DMS 273 (cell line): ENCODE data around the gene FREM1.

Experiments used
- DNase-seq: peaks from one replicate; lab custom pipeline; 2025; ENCODE audit not compliant: unreplicated experiment; lab: John Stamatoyannopoulos, UW

FREM1 gene

DNA sequence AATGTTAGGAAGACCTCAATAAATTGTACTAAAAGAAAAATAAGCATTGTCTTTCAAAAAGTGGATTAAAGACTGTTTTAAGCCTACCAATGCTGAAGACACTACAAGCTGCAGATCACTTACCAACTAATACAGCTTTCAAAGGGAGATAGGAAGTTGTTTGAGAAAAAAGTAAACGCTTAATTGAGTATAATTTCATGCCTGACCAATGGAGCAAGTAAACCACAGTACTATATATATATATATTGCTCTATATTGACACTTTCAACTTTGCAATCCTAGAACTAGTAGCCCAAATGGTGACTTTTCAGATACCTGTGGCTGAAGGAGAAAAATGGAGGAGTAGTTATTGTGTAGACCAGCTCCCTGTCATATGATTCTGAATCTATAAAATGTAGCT lies 85.7 kb downstream of the FREM1 start:
- no peak for DNase-seq

DNA sequence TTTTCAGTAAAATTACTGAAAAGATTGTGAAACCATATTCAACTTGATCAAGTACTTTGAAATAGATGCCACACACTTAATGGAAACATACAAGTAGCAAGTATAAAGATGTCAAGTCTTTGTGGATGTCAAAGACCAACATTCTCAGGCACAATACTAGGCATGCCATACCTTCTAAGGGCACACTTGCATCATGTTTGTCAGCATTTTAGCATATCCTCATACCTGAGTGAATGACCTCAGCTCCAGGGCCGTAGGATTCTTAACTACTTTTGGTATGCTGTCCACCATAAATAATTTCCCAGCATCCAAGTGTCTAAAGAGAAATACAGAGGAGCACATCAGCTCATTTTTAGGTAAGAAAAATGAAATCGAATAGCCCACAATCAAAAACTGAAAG lies 86.4 kb downstream of the FREM1 start:
- no peak for DNase-seq

DNA sequence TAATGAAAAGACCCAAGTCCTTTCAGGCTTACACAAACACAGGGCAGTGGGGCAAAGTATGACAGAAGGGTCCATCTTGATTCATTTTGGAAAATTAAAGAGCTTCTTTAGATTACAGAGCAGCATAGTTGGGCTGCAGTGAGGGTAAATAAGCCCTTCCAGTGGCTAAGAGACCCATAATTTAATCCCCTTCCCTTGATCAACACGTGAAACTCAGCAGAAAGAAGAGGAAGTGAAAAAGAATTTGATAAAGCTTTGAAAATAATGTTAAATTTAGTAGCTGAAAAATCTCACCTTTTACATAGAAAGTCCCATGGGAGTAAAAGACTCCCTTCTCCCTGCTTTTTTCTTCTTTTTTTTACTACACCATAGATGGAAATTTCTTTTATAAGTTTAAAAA lies 87.6 kb downstream of the FREM1 start:
- DNase-seq: no peak

DNA sequence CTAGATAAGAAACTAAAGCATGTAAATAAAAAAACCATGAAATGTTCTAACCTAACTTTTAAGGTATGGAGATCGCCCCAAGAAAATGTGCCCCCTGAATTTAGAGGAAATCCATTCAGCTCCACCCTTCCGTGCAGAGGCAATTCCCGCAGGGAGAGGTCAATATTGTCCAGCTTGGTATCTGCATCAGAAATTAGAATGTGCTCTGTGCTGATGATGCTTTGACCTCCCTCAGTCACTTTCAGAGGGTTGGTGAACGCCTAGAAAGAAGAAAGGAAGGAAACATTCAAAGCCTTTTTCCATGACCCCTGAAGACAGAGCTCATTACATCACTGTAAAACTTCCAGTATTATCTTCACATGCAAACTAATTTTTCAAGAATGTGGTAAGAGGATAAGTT lies 91.0 kb downstream of the FREM1 start:
- no peak for DNase-seq

DNA sequence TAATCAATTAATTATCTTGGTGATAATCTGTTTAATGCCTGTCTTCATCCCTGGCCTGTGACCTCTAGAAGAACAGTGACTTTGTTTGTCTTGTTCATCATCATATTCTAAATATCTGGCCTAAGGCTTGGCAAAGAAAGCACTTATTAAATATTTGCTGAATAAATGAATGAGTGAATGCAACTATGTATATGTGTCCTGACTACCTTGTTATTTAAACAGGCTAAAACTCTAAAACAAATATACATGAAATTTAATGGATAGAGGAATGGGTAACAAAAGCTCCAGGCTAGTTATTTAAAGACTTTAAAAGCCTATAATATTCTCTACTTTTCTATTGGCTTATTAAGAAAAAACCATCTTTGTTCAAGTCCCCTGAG lies 96.0 kb downstream of the FREM1 start:
- no peak for DNase-seq

DNA sequence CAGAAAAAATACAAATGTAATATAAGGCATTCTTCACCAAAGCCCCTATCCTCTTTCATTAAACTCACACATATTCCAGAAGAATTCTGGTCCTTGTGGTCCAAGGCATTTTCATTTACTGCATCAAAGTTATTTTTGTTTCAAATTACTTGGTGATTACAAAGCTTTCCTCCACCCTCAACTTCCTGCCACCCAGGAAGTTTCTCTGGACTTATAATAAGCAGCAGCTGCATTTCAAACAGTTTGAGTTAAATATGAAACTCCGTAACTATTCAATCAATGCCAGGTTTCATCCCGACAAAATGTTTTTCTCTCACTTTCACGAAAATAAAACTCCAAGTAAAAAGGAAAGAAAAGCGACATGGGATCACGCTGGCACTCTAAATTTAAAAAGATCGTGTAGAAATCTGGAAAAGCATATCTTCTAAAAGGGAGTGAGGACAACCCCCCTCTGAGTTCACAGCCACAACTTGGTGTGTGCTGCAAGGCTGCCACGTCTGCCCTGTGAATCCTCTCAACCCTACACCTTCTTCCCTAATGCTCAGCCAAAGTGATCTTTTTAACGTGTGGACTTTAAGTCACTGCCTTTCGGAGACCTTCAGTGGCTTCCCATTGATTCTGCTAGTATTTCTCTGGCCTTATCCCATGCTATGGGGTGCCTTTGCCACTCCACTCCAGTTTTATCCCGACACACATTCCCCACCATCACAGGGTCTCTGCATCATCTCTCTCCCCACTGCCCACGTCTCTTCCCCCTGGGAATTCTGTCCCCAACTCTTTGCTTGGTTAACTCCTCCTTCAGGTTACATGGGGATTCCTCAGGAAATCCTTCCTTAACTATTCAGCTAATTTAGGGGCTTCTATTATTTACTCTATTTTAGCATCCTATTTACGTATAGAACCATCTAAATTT lies 96.6 kb downstream of the FREM1 start:
- DNase-seq: no peak

DNA sequence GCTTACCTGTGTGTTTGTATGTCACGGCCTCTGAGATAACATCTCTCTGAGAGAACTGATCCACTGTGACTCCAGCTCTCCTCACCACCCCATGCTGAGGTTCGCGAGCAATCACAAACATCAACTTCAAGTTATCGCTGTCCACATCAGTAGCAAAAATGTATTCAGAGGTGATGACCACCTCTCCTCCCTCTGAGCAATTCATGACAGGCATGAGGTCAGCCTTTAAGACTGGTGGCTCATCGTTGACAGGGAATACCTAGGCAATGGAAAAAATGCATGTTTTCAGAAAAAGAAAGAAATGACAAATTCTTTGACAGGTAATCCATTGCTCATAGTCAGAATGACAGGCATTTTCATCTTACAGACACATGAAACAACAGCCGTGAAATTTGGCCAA lies 97.4 kb downstream of the FREM1 start:
- no peak for DNase-seq

DNA sequence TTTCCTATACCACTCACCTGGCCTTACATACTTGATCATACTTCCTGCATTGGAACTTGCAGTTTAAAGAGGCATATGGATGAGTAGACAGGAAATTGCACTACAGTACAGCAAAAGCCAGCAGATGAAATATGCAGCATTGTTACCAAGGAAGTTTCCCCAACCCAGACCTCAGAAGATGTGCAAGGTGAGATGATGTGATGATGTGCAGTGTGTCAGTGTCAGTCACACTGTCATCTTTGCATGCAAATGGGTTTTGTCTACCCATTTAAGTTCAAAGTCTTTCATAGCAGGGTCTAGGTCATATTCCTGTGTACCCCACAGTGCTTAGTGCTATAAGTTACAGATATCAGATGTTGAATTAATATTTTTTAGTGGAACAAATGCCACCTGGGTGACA lies 98.4 kb downstream of the FREM1 start:
- no peak for DNase-seq

DNA sequence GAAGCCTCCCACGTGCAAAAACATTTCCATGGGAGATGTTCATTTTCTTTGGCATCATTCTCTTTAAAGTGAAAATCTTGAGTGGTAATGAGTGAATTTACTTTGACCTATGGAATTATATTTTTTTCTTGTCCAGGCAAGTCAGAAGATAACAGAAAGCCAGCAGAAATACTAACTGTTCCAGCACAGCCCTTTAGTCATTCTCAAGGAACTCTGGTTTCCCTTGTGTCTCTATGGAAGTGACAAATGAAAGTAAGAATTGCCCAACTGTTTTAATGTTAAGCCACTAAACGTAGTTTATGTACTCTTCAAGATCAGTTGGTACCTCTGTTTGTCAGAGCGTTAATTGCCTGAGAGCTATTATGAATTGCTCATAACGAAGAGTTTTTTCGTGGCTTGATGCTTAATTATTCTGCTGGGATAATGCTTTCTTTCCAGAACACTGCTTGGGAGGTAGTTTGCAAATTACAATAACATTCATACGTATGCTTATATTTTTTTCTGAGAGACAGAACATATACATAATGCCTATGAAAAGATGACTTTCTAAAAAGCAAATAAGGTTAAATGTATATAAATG lies 103.2 kb downstream of the FREM1 start:
- DNase-seq: no peak

DNA sequence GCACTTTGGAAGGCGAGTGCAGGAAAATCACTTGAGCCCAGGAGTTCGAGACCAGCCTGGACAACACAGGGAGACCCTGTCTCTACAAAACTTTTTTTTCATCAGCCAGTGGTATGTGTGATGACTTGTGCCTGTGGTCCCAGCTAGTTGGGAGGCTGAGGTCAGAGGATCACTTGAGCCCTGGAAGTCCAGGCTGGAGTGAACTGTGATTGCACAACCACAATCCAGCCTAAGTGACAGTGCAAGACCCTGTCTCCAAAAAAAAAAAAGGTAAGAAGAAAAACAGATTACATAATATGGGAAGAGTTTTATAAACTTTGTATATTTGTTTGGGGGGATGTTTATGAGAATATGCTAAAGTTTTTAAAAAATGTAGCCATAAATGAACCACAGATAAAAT lies 111.2 kb downstream of the FREM1 start:
- DNase-seq: no peak

DNA sequence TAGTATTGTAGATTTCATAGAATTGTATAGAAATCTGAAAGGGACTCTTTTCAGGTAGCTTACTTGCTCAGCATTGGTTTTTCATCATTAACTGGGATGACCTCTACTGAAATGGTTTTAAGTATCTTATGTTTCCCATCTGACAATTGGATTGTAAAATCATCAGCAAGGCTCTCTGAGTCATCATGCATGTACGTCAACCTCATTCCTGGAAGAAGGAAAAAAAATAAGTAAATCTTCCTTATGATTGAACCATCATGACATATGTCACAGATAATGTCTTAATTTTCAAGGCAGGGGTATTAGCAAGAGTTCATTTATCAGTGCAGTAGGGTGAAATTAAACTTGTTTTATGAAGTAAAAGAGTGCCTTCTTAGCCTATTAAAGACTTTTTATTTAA lies 112.8 kb downstream of the FREM1 start:
- no peak for DNase-seq

DNA sequence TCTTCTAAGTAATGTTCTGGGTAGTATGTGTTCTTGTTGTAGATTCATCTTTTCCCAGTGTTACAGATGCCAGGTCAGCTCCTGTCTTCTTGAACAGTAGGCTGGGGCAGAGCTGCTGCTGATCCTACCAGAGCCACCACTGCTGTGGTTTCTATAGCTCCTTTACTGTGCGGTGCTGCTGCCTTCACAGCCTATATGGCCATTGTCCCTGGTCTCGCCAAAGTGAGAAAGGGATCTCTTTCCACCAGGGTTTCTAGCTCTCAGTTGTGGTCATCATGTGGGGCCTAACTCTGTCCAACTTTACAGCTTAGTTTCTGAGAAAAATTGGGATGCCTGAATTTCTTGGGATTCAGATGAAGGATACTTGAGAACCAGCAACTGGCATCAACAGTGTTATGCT lies 116.8 kb downstream of the FREM1 start:
- DNase-seq: no peak

DNA sequence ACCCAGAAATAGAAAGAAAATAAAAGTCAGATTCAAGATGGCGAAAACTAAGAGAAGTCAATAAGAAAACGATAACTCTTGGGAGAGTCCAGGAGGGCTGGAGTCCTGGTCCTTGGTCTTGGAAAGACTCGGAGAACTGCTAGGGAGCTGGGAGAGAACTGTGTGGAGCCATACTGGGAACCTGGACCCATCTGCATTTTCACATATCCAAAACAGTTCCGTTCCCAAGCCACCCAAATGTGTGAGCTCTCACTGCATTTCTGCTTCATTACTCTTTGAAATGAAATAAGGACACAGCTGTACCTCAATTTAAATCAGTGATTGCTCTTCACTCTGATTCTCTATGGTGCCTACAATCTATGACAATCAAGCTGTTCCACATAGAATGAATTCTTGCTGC lies 119.6 kb downstream of the FREM1 start:
- no peak for DNase-seq

DNA sequence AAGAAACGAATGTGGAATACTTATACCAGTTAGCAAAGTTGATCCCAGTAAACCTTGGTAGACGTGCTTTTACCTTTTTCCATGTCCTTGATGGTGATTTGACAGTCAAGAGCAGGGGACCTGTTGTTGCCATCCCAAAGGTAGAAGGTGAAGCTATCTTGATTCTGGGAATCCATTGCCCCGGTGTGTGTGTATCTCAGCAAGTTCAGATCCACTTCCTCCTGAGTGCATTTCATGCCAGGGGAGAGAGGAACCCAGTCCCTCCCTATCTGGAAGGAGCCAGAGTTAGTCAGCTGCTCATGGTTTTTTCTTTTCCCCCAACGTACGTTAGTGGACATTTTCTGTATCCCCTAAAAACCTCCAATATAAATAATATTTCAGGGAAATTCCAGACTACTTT lies 121.4 kb downstream of the FREM1 start:
- no peak for DNase-seq

DNA sequence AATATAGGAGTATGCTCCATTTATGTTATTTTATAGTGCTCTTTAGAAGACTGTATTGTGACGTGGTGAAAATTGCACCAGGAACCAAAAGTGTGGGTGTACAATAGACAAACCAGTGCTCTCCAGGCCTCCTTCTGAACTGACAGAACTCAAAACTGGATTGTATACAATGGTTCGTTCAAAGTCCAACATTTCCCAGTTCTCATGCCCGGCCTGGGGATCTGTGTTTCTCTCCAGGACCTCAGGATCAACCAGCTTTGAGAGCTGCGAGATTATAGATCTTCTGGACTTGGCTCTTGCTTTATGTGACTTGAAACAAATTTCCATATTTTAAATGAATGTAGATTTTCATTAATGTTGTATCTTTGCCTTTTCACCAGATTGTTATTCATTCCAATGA lies 126.9 kb downstream of the FREM1 start:
- DNase-seq: no peak

DNA sequence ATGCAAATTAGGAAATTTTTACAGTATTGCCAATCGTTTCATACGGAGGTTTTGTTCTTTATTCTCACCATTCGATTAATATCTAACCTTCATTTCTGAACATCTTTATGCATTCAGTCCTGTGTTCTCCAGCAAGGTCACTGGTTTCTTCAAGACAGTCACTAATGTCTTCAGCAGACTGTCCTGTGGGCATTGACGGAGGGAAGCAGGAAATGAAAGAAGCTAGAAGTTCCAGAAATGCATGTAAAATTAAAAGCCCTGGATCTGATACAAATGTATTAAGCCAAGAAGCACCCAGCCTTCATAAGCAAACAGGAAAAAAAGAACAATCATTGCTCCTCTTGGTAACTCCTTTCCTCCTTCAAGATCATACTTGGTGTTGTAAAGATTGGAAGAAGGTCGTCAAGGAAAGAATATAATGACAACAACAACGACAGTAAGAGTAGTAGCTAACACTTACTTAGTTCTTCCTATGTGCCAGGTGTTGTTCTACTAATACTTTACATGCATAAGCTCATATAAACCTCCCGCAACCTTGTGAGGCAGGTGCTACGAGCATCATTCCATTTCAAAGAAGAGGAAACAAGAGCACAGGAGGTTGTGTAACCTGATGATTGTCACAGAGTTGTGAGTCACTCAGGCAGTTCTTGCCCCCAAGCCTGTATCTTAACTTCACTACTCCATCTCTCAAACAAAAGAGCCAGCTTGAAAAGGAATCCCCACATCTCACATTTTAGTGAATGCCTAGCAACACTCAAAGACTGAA lies 127.8 kb downstream of the FREM1 start:
- DNase-seq: peak; percentile 7

DNA sequence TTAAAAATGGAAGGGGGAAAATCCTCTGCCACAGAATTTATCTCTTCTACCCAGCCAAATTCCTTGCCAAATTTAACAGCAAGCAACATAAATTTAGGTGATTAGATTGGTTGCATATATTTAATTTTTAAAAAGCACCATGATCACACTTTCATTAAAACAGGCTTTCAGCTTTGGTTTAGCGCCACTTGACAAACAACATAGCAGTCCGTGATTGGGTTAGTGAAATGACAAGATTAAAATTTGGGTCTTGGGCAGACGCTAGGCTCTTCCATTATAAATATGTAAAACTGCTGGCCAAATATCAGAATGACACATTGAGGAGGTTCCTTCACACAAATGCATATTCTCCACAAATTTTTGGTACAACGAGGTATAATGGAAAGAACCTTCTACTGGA lies 129.5 kb downstream of the FREM1 start:
- peak; percentile 61 for DNase-seq

DNA sequence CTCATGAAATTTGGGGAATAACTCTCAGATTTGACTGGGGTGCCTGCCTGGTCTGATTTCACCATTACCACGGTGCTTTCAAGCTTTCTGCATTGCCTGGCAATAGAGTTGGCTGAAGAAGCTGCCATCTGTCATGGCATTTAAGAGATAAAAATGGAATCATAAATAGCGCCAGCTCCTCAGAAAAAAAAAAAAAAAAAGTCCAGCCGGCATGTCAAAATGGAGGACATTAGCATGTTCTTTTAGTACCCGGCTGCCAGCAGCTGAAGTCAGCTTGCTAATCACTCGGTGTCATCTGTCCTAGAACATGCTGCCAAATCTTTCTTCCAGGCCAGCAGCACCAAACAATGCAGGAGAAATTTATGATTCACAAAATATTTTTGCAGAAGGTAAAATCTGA lies 130.0 kb downstream of the FREM1 start:
- DNase-seq: peak; percentile 93

DNA sequence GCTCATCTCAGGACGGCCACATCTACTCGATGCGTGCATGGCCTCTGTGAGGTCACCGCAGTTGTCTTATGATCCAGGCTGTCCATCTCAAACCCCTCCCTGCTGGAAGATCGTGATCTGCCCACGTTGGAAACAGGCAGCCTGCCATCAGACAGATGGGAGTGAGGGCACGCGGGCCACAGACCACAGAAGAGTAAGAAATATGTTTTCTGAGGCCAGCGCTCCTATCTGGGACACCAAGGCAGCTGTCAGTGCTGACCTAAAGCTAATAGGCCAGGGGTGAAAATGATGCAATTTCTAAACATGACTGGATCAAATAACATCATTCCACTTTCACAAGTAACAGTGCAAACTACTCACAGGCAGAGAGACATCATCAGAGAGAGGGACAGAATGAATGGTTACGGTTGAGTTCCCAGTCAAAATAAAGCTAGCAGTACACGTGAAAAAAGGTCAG lies 130.6 kb downstream of the FREM1 start:
- DNase-seq: peak; percentile 93

DNA sequence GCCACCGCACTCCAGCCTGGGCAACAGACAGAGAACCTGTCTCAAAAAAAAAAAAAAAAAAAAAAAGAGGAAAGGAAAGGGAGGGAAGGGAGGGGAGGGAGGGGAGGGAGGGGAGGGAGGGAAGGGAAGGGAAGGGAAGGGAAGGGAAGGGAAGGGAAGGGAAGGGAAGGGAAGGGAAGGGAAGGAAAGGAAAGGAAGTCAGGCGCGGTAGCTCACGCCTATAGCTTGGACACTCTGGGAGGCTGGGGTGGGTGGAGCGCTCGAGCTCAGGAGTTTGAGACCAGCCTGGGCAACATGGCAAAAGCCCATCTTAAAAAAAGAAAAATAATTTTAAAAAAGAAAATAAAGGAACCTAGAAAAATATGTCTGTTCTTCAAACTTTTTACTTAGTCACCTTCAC lies 131.7 kb downstream of the FREM1 start:
- DNase-seq: no peak

DNA sequence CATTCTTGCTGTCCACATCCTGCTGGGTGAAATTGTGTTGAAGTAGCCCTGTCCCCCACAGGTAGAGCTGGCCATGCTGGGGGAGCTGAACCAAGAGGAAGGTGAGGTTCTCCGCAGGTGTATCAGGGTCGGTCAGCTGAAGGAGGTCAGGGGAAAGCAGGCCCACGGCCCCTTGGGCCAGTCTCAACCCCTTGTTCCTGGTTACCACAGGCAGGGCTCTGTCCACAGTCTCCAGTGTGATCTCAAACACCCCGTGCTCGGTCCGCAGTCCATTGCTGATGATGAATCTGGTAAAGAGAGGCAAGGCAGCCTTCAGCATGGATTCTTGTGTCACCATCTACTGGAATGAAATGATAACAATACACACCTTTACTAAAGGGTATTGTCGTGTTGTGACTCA lies 134.3 kb downstream of the FREM1 start:
- no peak for DNase-seq

DNA sequence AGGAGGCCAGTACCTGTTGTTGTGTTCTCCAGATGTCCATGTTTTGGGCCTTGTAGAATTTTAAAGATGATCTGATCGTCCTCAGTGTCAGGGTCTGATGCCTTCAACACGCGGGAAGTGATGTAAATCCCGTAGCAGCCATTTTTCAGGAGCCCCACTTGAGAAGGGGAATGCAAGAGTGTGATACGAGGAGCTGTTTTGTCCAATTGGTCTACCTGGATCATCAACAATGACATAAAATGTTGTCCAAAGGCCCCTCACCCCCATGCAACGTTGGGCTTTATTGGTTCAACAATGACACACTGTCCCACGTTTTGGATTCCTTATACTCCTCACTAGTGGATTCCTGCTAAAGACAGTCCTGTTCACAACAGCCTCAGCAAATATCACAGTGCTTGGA lies 139.6 kb downstream of the FREM1 start:
- no peak for DNase-seq
